Ectodermal cell (in vitro differentiated cells): ENCODE data around the gene SLU7.

Source experiments
- H3K27ac ChIP-seq: 2 replicates; pipeline ENCODE4 v1.7.0; 2013; ENCODE audit warnings: mild to moderate bottlenecking, low read depth, low read length; ENCODE audit not compliant: insufficient read depth, poor library complexity, severe bottlenecking
- H3K27me3 ChIP-seq: 2 replicates; pipeline ENCODE4 v1.7.0; 2013; ENCODE audit warnings: mild to moderate bottlenecking, low read length; ENCODE audit not compliant: insufficient read depth, control insufficient read depth, poor library complexity, severe bottlenecking
- H3K36me3 ChIP-seq: one replicate; pipeline ENCODE4 v1.7.0; 2013; ENCODE audit warnings: low read length; ENCODE audit not compliant: control insufficient read depth, insufficient read depth
- H3K4me1 ChIP-seq: one replicate; pipeline ENCODE4 v1.7.0; 2013; ENCODE audit warnings: low read length; ENCODE audit not compliant: control insufficient read depth, insufficient read depth
- H3K4me3 ChIP-seq: 2 replicates; pipeline ENCODE4 v1.7.0; 2013; ENCODE audit warnings: low read depth, low read length, control low read depth; ENCODE audit not compliant: insufficient read depth
- H3K9me3 ChIP-seq: 2 replicates; pipeline ENCODE4 v1.7.0; 2013; ENCODE audit warnings: mild to moderate bottlenecking, low read length, moderate library complexity; ENCODE audit not compliant: control insufficient read depth
- WGBS, 2 experiments: methylation state at CpG; one replicate each; pipeline ENCODE4 v1.1.7; 2013; ENCODE audit warnings: missing lambda C conversion rate in 2 of 2; 5-methylcytosine and 5-hydroxymethylcytosine counted together

The SLU7 gene

GRCh38 chr5:160357394-160357793, 61.5 kb downstream of the SLU7 start:
- no peaks in the 10 kb centered on the region for H3K36me3 ChIP-seq
- H3K27ac ChIP-seq = no peak overlapping the region
- 89 to 93% methylated on average over 7 of the region's 7 CpGs for WGBS, 2 experiments
- no peaks in the 10 kb centered on the region for H3K9me3 ChIP-seq
- H3K4me1 ChIP-seq = peaks cover 6% of the 10 kb centered on the region
- no peak overlapping the region for H3K4me3 ChIP-seq
- H3K27me3 ChIP-seq = no peaks in the 10 kb centered on the region

DNA sequence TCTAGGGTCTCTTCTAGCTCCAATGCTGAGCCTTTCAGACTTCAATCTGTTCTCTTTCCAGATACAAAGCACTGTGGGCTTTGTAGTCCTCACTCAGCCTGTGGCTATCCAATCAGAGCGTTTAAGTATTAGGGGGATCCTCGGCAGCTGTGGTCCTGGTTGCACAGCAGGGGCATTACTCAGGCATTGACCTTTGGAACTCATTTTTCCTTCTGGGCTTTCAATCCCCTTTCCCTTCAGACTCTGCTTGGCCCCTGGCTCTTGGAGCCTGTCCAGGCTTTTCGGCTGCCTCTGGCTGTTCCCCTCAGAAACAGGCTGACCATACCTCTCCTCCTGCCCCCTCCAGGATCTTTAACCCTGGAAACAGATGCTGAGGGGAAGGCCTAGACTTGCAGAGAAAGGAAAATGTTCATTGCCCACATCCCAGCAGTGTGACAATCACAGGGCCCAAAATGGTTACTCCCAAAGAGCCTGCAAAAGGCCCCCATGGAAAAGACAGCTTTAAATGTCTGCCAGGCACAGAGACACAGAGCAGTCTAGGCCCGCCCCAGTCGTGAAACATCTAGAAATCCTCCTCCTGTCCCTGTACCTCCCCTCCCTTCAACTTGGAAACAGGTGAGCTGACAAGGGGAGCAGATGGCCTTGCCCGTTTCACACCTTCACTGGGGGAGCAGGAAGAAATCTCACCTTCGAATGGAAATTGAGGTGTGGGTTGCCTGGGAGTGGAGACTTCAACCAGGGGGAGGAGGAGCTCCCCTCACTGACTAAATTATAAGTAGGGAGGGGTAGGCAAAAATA, 62.1 kb downstream of the SLU7 start:
- Histone ChIP-seq H3K9me3 (no peaks in the 10 kb centered on the region), H3K27me3 (no peaks in the 10 kb centered on the region), H3K4me3 (no peak overlapping the region), H3K27ac (no peak overlapping the region), H3K4me1 (peaks cover 6% of the 10 kb centered on the region), H3K36me3 (no peaks in the 10 kb centered on the region)
- 81 to 84% methylated on average over 7 of the region's 7 CpGs for WGBS, 2 experiments

DNA sequence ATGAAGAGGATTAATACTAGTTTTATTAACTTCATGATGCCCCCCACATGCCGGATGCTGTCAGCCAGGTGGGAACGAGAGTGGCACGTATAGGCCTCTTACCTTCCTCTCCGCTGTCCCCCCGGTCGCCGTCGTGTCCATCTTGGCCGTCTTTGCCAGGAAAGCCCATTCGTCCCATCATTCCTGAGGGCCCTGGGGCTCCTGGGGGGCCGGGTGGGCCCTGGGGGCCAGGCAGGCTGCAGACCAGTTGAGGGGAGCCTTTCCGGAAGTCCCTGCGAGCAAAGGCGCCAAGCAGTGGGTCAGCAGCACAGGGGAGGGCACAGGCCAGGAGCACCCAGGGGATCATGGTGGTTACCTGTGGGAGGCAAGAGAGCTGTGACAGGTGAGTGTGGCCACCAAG, 64.2 kb downstream of the SLU7 start:
- 95% methylated on average over 14 of the region's 14 CpGs for WGBS, 2 experiments
- Histone ChIP-seq H3K27ac (no peak overlapping the region), H3K4me3 (no peak overlapping the region), H3K9me3 (no peaks in the 10 kb centered on the region), H3K27me3 (no peaks in the 10 kb centered on the region), H3K4me1 (peaks cover 6% of the 10 kb centered on the region), H3K36me3 (no peaks in the 10 kb centered on the region)

GRCh38 chr5:160353379-160353778, 65.5 kb downstream of the SLU7 start:
- Histone ChIP-seq H3K27ac (no peak overlapping the region), H3K4me1 (peaks cover 6% of the 10 kb centered on the region), H3K4me3 (no peak overlapping the region), H3K9me3 (no peaks in the 10 kb centered on the region), H3K27me3 (no peaks in the 10 kb centered on the region), H3K36me3 (no peaks in the 10 kb centered on the region)
- WGBS, 2 experiments = 88 to 89% methylated on average over 8 of the region's 8 CpGs

DNA sequence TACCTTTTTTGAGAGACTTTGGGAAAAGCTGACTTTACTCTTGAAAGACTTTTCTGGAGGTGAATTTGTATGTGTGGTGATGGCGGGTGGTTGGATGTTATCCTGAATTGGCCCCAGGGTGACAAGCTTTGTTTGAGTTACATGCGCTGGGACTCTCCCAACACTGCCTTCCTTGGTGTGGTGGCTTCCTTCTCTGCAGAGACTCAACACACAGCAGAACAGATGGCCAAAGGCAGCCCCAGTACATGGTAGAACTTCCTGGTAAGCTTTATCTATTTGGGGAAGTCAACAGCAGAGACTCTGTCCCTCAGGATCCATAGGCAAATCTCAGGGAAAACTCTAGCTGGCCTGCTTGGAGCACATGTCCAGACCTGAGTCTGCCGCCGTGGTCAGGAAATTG, 66.6 kb downstream of the SLU7 start:
- Histone ChIP-seq H3K27me3 (no peaks in the 10 kb centered on the region), H3K9me3 (no peaks in the 10 kb centered on the region), H3K4me1 (no peaks in the 10 kb centered on the region), H3K4me3 (no peak overlapping the region), H3K36me3 (no peaks in the 10 kb centered on the region), H3K27ac (no peak overlapping the region)
- WGBS, 2 experiments = 95 to 97% methylated on average over 4 of the region's 4 CpGs
